Erythroblast (primary cell): ENCODE data around the gene PEX16.

Source experiments
- GATA1 ChIP-seq: IDR thresholded peaks from 2 replicates; pipeline ENCODE4 v1.6.1; 2011; ENCODE audit warnings: low read depth, mild to moderate bottlenecking, control low read depth, low read length, moderate library complexity
- POLR2A ChIP-seq: IDR thresholded peaks from 2 replicates; pipeline ENCODE4 v1.6.1; 2011; ENCODE audit warnings: mild to moderate bottlenecking, low read length

- TF ChIP-seq POLR2A, result no peak
- TF ChIP-seq GATA1, result no peak
These were observed 15.6 kb upstream of the PEX16 start for GRCh38 chr11:45933131-45933831.
